NCI-H510A treated with DMSO at 0.1 percent for 48 hours (cell line): Measurements from ENCODE around the gene RRAS.
"Not testable (repeated sequence)": the region's sequence is repeated elsewhere in the genome, so short reads cannot be mapped to it uniquely, and the experiment has no call there.

Source experiments
- DNase-seq: peaks from one replicate; lab custom pipeline; 2025; lab: John Stamatoyannopoulos, UW

RRAS gene

GRCh38 chr19:49654581-49654980 is 14.6 kb upstream of the RRAS start:
- DNase-seq, result no peak

DNA sequence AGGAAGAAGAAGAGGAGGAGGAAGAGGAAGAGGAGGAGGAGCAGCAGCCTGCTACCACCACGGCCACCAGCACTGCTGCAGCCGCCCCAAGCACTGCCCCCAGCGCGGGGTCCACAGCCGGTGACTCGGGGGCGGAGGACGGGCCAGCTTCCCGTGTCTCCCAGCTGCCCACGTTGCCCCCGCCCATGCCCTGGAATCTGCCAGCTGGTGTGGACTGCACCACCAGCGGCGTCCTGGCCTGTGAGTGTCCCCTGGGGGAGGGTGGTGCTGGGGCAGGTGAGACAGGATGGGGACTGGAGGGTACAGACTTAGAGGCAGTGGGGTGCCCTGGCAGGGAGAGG is 13.5 kb upstream of the RRAS start:
- DNase-seq, result no peak

- DNase-seq, result no peak
Measured at GRCh38 chr19:49652551-49653465, 12.9 kb upstream of the RRAS start.

- no peak for DNase-seq
Measured at GRCh38 chr19:49651820-49652550, 12.0 kb upstream of the RRAS start.

DNA sequence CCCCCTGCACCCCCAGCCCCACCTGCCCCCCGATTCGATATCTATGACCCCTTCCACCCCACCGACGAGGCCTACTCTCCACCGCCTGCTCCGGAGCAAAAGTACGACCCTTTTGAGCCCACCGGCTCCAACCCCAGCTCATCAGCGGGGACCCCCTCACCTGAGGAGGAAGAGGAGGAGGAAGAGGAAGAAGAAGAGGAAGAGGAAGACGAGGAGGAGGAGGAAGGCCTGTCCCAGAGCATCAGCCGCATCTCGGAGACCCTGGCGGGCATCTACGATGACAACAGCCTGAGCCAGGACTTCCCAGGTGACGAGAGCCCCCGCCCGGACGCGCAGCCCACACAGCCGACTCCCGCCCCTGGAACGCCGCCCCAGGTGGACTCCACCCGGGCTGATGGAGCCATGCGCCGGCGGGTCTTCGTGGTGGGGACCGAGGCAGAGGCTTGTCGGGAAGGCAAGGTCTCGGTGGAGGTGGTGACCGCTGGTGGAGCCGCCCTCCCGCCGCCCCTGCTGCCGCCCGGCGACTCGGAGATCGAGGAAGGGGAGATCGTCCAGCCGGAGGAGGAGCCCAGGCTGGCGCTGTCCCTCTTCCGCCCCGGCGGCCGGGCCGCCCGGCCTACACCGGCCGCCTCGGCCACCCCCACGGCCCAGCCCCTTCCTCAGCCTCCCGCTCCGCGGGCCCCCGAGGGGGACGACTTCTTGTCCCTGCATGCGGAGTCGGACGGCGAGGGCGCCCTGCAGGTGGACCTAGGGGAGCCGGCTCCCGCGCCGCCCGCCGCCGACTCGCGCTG is 11.3 kb upstream of the RRAS start:
- DNase-seq, result no peak

GRCh38 chr19:49646586-49646985 is 6.6 kb upstream of the RRAS start:
- DNase-seq, result no peak

DNA sequence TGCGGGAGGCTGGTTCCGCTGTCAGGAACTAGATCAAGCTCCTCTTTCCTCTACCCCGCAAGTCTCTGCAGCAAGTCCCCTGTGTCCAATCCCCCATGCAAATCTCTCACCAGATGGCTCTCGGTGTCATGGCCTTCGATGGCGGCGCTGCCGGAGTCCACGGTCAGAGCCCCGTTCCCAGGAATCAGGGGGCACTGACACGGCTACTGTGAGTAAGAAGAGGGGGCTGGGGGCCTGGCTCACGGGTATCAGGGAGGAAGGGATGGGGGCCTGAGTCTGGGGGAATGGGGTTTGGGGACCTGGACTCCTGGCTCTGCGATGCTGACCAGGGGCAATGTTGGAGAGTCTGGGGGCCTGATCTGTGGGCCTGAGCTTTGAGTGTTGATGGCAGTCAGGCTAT is 6.1 kb upstream of the RRAS start:
- DNase-seq, result no peak

DNA sequence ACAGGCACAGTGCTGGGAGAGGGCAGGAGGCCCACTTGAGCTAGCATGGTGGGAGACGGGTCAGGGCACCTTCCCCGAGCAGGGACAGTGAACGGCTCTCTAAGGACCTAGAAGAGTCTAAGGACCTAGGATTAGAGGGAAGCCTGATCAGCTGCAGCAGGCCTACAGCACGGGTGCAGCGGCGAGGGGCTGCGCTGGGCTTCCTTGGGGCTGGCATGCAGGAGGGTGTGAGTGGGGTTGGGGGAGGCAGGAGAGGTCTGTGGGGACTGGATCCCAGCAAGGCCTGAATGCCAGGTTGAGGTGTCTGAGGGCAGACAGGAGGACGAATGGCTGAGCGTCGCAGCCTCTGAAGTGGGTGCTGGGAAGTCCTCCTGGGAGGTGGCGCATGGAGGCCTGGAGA is 5.6 kb upstream of the RRAS start:
- no peak for DNase-seq

GRCh38 chr19:49643466-49643865 is 3.5 kb upstream of the RRAS start:
- no peak for DNase-seq

- DNase-seq, result no peak
Measured at GRCh38 chr19:49642492-49643035, 2.6 kb upstream of the RRAS start.

GRCh38 chr19:49641688-49642491 is 1.9 kb upstream of the RRAS start, which contains the start of gene SCAF1:
TSS of gene SCAF1 (plus strand) at chr19:49642209. CDS start at chr19:49645027, 2,818 bp downstream.
- DNase-seq, result peak; percentile 99

DNA sequence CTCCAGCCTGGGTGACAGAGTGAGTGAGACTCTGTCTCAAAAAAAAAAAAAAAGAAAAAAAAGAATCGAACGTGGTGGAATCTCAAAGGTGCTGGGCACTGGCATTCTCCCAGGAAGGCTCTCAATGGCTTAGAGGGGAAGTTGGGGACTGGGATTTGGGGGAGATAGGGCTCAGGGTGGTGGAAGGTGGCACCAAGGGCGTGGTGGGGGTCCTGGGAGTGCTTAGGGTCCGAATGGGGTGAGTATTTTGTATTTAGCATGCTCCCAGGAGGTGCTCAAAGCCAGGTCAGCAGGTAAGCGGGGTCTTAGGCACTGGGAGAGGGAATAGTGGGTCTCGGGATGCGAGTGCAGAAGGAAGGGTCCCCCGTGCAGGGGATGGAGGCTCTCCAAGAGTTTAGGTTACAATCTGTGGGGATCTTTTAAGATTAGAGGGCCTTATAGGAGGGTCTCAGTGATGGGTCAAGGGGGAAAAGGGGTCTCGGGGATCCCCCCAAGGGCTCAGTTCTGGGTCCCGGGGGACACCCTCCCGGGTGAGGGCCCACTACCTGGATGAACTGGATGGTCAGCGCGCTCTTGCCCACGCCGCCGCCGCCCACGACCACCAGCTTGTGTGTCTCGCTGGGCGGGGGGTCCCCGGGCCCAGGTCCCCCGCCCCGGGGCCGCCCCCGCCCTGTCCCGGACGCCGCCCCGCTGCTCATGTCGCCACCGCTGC is 386 bp downstream of the RRAS start:
- no peak for DNase-seq

- DNase-seq, result peak; percentile 13
Measured at GRCh38 chr19:49637821-49638738, 1.9 kb downstream of the RRAS start.

DNA sequence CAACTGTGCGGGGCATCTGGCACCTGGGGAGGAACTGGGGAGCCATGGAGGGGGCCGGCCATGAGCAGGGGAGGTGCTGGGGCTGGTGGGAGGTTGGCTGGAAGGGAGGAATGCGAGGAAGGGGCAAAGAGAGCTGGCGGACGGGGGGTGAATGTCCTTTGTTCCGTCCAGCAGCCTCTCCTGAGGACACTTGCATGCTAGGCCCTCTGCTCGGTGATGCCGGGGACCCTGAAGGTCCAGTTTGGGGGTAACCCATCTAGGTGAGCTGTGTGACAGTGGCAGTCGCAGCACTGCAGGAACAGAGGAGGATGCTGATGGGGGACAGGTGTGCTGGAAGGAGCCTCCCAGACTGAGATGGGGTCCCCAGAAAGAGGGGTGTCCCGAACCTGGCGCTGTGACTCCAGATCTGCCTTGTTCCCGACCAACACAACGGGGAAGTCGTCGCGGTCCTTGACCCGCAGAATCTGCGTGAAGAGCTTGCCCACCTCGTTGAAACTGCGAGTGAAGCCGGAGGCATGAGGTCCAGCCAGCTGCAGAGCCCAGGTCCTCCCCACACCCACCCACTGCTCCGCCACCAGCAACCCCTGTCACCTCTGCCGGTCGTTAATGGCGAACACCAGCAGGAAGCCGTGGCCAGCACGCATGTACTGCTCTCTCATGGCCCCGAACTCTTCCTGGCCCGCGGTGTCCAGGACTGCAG is 3.6 kb downstream of the RRAS start:
- no peak for DNase-seq

DNA sequence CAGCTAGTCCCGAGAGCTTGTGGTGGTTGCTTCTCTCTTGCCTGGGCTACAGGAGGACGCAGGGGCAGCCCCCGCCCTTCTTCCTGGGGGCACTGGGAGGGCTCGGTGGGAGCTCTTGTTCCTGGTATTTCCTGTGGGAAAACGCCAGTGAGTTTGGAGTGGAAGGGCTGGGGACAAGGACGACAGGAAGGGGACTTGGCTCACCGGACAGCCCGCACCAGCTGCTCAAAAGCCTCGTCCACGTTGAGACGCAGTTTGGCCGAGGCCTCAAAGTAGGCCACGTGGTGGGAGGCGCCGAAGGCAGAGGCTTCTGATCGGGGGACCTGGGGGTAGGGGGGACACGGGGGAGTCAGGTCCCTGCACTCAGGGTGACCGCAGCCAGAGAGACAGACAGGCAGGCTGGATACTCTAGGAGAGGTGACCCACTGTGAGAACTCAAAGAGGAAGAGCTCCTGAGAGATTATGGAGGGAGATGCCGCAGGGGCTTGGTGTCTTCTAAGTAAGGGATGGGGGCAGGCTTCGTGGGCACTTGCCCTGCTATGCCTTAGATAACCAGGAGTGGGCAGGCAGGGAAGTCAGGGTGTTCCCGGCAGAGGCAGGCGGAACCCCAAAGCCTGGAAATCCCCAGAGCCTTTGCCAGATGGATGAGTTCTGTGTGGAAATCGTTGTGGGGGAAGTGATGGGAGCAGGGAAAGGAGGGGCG is 4.3 kb downstream of the RRAS start:
- DNase-seq, result no peak

DNA sequence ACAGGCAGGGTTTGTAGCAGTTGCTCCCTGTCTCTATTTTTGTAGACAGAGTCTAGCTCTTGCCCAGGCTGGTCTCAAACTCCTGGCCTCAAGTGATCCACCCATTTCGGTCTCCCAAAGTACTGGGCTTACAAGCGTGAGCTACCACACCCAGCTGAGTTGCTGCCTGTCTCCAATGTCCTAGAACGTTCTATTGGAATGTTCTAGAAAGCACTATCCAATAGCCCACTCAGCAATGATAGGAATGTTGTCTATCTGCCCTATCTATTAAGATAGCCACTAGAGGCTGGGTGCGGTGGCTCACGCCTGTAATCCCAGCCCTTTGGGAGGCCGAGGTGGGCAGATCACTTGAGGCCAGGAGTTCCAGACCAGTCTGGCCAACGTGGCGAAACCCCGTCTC is 6.7 kb downstream of the RRAS start:
- DNase-seq, result not testable (repeated sequence)

DNA sequence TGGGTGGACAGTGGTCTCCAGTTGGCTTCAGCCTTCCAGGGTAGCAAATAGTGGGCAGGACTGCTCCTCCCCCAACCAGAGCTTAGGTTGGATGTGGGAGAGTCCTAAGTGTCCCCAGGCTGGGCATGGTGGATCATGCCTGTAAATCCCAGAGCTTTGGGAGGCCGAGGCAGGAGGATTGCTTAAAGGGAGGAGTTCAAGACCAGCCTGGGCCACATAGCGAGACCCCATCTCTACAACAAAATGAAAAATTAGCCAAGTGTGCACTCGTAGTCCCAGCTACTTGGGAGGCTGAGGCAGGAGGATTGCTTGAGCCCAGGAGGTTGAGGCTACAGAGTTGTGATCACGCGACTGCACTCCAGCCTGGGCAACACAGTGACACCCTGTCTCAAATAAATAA is 7.4 kb downstream of the RRAS start:
- DNase-seq, result no peak

DNA sequence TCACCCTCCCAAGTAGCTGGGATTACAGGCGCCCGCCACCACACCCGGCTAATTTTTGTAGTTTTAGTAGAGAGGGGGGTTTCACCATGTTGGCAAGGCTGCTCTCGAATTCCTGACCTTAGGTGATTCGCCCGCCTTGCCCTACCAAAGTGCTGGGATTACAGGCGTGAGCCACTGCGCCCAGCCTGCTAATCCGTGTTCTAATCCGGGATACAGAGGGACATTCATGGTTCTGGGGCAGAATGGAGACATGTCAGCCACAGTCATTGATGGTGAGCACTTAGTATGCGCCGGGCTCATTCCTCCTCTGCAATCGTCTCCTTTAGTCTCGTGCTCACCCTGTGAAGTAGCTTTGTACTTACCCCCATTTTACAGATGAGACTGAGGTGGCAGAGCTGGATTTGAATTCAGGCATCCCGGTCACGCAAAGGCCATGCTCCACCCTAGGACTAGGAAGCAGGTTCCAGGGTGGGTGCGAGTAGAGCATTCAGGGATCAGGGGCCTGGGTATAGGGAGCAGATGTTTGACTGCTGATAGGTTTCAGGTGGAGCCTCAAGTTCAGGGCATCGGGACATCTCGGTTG is 8.2 kb downstream of the RRAS start:
- no peak for DNase-seq
